Stimulated activated CD8-positive, alpha-beta memory T cell treated with anti-CD3 and anti-CD28 coated beads, Interleukin-4, amount 100 ng/mL, for 48 hours (primary cell): ENCODE data around the gene NAV3.

Experiments used
- DNase-seq: peaks from one replicate; pipeline ENCODE4 v3.0.0-alpha.2; 2020

The NAV3 gene

DNA sequence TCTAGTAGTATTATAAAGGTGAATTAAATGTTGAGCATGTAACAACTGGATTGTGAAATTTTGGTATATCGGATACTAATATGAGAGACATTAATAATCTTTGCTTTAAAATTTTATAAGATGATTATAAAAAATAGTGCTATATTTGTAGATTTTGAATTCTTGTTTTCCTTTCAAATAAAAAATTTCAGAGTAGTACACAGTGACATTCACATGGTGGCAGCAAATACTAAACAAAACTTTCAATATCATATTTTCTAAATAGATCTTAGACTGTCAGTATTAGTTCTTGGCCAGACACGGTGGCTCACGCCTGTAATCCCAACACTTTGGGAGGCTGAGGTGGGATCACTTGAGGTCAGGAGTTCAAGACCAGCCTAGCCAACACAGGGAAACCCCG is 166.0 kb downstream of the NAV3 start:
- no peak for DNase-seq

DNA sequence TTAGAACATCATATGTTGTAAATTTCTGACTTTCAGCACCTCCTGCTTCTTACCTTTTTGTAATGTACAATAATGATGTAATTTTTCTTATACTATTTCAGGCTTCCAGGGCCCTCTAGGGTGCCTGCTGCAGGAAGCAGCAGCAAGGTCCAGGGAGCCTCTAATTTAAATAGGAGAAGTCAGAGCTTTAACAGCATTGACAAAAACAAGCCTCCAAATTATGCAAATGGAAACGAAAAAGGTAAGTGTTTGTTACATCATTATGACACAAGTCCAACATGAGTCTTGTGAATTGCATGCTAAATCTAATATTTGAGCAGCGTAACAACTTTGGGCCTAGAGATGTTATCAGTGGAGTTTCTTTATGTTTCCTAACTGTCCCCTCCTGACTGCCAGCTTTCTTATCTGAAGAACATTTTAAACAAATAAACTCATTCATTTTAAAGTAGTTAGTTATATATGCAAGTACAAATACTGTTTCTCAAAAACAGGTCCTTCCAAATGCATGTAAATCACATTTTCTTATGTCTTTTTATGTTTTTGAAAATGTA is 167.6 kb downstream of the NAV3 start:
- no peak for DNase-seq

DNA sequence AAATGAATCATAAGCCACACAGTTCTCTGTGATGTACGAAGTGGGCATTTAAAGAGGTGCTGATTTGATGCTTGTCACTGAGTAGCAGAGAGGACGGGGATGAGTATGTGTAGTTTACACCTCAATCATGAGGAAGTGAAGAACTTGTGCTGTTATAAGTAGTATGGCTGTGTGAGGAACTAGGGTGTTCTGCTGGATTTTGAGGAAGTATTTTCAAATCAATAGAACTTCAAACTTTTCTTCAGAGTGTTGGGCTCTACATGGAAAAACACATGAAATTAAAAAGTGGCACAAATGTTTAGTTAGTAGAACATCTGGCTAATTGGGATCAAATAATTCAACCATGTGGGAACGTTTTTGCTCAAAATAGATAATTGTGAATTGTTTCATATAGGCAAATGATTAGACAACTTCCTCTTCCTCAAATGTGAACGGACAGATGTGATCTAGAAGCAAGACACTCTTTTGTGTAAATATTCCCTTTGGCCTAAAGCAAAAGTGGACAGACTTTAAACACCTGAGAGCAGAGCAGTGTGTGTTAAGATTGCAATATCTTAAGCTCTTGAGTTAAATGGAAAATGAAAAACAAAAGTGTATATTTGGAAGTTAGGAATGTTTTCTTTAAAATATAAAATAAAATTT is 168.5 kb downstream of the NAV3 start:
- no peak for DNase-seq

DNA sequence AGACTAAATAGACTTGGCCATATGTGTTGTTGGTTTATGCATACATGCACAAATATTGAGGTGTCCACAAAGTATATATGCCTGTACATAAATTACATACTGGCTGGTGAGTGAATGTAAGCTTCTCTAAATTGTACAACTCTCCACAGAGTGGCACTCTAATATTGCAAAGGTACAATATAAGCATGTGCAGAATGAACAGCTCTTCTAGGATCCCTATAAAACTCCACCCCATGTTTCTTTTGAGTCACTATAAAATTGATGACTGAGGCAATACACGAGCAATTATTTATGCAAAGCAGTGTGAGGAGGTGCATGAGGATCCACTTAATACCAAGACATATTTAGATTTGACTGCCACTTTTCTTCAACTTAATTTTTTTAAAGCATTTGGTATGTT is 172.2 kb downstream of the NAV3 start:
- DNase-seq = no peak

DNA sequence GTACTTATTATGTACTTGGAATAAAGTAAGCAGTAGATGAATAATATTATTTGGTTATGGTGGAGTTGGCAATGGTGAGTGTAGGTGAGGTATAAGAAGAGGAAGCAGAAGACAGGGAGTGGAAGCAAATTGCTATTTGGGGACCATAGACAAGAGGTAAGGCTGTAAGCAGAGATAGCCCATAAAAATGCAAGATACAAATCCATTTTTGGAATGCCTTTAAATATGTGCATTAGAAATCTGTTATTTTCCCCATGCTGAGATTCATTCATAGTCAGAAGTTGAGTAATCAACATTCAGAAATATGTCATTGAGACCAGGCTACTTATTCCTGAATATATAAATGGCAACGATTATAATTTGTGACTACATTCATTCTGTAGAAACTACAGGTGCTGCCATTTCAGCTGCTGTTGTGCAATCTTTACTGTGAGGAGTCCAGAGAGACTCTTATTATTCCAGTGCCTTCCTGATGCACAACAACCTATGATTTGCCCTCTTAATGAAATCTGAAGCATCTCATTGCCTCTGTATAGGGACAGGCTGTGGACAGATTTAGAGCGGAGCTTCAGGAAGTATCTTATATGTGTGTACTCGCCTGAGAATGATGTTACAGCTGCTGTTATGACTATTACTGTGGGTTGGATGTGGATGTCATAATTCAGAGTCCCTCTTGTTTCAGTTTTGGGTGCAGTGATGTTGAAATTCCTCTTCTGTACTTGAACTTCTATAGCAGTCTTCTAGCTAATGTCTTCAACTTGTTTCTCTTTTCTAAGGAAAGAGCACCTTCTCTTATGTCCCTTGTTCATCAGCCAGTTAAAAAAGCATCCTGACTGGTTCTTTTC is 173.8 kb downstream of the NAV3 start:
- no peak for DNase-seq

DNA sequence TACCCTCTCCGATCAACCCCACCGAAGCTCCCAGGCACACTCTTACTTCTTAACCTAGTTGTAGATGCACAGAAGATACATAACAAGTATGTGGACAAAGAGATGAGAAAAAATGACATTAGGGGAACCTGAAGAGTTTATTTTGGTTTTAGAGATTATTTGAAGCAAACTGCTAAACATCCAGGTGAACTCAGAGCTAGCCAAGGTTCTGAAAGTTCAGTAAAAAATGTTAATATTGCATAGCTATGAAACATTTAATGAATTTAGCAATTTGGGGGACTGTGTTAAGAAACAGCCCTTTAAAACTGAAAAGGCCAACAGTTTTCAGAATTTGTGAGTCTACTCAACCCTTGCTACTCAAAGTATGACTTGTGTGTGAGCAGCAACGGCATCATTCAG is 174.4 kb downstream of the NAV3 start:
- no peak for DNase-seq

DNA sequence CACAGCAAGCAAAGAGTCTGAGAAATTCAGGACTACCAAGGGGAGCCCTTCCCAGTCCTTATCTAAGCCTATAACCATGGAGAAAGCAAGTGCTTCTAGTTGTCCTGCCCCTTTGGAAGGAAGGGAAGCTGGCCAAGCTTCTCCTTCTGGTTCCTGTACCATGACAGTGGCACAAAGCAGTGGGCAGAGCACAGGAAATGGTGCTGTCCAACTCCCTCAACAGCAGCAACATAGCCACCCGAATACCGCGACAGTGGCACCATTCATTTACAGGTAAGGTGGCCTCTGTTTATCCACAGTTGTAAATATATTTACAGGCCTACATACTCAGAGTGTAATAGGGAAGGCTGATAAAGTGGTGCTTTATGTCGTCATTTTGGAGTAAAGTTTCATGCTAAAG is 176.5 kb downstream of the NAV3 start:
- no peak for DNase-seq

DNA sequence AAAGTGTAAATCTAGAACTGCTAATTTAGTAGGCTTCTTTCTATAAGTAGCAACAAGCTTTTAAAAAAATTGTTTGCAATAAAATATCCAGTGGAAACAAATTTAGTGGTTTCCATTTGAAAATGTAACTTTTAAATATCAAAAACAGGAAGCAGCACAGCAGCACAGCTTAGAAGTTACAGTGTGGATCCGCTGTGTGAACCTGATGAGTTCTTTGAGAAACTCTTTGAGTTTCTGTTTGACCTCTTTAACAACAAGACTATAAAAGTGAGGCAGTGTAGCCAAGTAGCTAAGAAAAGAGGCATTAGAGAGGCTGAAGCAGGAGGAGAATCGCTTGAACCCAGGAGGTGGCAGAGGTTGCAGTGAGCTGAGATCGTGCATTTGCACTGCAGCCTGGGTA is 178.3 kb downstream of the NAV3 start:
- no peak for DNase-seq

DNA sequence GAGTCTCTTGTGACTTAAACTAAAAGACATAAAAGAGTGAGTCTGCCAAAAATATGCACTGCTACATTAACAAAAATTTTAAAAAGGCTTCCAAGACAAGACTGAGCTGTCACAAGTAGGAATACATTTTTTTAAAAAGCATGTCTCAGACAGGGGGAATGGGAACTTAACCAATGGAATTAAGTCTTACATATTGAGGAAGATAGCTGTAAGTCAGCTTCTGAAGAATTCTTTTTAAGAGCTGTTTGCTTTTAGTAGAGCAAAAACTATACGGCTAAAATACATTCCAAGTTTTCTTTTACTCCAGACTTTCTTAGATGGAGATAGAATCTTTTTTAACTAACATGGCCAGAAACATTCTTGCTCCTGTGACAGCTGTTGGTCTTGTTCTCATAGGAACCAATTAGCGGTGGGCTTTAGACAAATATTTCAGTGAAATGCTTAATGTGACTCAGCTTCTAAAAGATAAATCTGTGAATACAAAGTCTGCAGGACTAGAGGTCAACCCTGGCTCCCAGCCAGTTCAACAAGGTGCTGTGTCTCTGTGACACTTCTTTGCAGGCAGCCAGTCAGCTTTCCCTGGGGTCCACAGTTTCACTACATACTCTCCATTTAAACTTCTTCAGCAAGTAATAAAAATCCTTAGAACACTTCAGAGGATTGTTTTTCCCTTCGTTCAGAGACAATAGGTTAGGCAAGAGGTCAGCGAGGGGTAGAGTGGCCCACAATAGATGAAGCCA is 187.6 kb downstream of the NAV3 start:
- no peak for DNase-seq

DNA sequence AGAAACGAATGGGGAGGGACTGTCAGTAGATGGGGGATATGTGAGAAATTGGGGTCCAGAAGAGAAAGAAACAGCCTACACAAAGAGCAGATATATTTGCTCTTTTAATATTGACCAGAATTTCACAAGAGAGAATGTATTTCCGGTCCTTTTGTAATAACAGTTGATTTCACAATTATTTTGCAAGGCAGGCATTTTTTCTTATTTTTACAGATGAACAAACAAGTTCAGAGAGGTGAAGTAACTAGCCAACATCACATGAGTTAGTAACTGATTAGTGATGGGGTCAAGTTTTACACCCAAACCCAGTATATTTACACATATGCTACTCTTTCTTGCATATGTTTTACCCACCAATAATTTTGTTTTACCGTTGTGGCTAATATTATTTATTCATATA is 188.2 kb downstream of the NAV3 start:
- no peak for DNase-seq

DNA sequence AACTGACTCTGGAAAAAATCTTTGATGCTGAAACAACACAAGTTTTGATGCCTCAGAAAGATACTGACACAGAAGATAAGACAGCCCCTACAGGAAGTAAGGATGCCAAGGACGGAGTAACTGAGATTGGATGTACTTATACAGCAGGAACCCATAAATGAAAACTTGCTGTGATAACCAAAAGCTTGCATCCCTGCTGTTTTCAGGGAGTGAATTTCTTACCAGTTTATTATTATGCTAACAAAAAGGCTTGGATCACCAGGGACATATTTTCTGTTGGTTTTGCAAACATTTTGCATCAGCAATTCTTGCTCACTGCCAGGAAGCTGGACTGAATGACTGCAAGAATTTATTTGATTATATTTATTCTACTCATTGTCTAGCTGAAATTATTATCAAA is 197.7 kb downstream of the NAV3 start:
- no peak for DNase-seq

DNA sequence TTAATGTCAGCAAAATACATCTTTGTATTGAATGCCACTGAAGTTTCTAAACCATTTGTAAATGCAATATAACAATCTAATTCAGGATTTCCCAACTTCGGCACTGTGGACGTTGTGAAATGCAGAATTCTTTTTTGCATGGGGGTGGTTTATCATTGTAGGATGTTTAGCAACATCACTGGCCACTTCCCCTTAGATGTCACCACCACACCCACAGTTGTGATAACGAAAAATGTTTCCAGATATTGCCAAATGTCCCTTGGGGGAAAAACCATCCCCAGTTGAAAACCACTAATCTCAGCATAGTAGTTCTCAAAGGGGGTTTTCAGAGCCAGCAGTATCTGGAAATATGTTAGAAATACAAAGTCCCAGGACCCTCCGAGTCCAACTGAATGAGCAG is 203.3 kb downstream of the NAV3 start:
- no peak for DNase-seq

DNA sequence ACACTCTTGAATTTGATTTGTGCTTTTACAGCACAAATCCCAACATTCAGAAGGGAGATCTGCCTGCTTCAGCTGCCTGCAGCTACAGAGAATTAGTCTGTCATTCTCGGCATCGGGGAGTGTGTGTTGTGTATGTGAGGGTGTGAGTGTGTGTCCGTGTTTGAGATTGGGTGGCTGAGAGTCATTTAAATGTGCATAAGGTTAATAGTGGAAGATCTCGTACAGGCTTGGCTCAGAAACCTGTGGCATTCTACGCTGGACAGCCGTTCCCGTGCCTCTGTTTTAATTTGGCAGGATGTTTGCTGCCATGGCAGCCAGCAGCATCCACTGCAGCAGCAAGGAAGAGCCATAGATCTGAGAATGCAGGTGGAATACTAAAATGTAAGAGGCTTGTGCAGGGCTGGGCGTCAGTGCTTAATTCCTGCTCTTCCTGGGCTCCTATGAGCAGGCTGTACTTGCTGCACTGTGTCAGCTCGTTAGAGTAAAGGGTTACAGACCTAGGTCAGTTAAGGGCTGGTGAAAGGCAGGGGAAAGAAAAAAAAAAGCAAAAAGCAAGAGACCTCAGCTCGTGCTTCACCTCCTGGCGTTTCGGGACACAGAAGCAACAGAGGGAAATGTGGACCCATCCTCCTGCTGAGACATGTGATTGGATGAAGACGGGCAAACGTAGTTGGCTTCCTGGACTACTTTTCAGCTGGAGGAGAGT is 205.4 kb downstream of the NAV3 start:
- DNase-seq = no peak

DNA sequence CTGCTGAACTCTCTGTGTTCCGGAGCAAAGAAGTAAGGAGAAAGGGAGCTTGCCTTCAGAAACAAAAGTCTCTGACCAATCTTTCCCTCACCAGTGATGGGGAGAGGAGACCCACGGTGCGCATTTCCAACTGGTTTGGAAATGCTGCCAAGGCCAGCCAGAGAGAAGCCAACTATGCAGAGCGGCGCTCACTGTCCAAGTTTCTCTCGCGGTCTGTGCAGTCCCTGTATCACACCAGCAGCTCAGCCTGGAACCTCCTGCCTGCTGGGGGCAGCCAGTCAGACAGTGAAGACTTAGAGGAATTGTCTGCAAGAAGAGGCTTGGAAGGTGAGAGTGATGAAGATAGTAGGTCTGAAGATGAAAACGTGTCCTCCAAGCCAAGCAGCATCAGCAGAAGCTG is 206.2 kb downstream of the NAV3 start:
- DNase-seq = no peak

DNA sequence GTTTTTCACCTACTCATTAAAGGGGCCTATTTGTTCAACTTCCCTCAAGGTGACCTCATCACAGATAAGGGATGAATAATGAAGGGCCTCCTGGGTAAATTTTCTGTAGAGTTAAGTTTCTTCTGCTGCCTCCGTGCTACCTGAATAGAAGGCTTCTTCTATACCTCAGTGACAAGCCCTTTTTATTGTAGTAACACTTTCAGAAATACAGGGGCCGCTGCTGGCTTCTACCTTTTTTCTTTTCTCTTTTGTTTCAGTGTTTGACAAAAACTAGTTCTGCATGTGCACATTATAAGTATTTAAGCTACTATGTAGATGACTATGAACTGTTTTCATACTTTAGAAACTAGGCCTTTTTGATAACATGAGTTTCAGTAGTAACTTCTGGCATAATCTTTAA is 207.0 kb downstream of the NAV3 start:
- no peak for DNase-seq

DNA sequence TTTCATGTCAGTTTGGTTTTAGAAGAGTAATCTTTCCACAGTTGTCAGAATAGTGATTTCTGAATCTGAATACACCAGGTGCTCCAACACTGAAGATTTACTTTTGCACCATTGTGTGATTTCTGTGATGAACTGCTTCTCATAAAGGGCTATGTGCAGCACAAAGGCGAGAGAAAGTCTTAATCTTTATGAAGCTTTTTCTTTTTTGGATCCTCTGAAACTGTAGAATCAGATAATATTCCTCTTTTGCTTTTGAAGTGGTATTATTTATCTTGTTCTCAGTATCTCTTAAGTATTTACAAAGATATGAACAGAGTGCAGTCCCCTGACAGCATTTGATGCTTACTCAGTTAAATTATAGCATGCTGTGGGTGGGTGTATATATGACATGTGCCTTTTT is 207.8 kb downstream of the NAV3 start:
- DNase-seq = no peak

DNA sequence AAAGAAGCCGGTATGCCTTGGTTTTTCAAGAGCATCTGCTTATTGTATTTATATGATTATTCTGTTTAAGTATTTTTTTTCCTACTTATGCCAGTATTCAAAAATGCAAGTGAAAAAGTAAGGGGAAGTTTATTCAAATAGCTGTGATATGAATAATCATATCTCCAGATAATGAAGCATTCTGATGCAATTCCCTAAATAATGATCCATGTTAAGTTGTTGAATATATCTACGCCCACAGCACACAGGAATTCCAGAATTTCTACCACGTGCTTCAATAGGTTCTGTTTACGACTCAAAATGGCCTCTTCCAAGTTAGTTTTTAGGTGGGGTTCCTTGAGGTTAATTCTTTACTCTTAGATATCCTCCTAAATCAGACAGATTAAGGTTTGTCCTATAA is 208.3 kb downstream of the NAV3 start:
- DNase-seq = no peak

DNA sequence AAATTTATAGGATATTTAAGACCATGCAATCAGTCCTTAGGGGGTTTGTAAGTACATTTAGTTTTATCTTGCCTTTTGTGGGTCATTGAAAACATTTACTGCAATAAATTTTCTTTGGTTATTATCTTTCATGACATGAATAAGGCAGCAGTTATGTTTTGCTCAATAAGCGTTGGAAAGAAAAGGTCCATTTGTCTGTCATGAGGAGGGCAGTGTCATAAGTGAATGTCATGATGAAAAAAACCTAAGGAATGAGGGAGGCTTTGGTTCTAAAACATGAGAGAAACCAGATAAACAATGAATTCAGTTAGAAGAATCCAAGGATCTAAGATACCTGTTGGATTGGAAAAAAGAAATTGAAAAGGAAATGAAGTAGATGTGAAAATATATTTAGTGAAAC is 209.4 kb downstream of the NAV3 start:
- DNase-seq = no peak

DNA sequence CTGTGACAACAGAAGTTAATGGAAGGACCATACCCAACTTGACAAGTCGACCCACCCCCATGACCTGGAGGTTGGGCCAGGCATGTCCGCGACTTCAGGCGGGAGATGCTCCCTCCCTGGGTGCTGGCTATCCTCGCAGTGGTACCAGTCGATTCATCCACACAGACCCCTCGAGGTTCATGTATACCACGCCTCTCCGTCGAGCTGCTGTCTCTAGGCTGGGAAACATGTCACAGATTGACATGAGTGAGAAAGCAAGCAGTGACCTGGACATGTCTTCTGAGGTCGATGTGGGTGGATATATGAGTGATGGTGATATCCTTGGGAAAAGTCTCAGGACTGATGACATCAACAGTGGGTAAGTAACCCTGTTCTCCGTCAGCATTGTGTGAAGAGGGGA is 220.1 kb downstream of the NAV3 start:
- DNase-seq = no peak

DNA sequence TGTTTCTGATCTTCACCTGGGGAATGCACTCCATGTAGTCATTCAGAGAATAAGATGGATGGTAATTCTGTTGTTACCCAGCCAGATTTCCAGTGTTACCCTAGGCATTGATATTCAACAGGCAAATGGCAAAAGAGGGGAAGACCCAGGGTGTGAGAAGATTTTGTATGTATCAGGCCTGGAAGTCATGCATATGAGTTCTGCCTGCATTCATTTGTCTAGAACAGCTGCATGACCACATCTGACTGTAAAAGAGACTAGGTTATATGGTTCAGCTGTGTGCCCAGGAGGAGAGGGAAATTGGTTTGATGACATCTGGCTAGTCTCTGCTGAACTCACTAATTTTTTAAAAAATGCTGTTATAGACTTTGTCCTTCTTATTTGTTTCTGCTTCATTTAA is 224.9 kb downstream of the NAV3 start:
- no peak for DNase-seq

DNA sequence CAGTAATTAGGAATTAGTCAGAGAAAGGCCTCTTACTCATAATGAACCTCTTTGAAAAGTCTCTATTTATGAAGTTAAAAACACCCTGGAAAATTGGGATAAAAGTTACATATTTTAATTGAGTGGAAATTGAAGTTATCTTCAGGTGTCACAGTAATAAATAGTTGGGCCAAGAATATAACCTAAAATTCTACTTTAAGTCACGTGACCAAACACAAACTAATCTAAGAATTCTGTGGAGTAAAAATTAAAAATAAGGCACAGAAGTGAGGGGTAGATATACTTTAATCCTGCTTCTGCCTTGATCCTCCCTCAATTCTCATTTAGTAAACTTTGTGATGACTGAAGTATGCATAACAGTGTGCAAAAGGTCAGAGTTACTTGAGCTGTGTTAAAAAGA is 226.4 kb downstream of the NAV3 start:
- DNase-seq = no peak

DNA sequence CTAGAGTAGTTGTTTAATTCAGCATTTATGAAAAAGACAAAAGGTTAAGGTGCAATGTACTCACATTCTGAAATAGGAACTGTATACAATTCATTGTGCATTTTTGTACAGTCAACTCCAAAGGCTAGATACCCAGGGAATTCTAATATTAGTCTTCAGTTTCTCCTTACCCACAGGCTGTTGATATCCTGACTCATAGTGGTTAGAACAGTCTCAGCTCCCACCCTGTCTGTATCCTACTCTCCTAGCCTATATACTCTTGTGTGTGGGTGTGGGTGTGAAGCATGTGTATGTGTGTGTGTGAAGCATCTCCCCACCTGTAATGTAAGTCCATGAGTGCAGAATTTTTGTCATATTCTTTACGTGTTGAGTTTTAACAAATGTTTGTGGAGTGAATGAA is 229.5 kb downstream of the NAV3 start:
- no peak for DNase-seq

DNA sequence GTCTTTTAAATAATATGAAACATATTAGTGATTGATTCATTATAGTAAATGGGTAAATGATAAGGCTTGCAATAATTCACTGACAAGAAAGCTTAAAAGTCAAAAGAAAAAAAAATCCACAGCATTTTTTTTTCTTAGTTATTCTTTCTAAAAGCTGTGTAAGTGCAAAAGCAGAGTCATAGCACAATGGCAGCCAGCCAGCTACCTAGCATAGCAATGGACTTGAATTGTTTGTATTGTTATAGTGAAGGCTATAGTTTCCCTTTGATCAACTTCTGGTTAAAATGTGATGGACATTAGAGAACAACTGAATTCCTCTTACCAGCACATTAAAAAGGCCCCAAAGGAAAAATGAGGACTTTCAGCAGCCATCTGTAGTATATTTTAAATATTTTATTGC is 232.1 kb downstream of the NAV3 start:
- DNase-seq = no peak
